ENCODE results near the gene ABL1.
"Not testable (repeated sequence)": the region's sequence is repeated elsewhere in the genome, so short reads cannot be mapped to it uniquely, and the experiment has no call there.

The ABL1 gene

GRCh38 chr9:130794923-130795495, 40.0 kb upstream of the ABL1 start:
- TF ChIP-seq CTCF (conservative IDR thresholded peaks at IDR 0.05; ENCODE audit: low read depth, low read length) = no peak
- DNase-seq (ENCODE audit: low read depth) = no peak

GRCh38 chr9:130803116-130803515, 31.9 kb upstream of the ABL1 start:
- not testable (repeated sequence) for H3K4me3 ChIP-seq (ENCODE audit: low read length)

More at GRCh38 chr9:130794923-130795495, 40.0 kb upstream of the ABL1 start:
- no peak overlapping the region for H3K4me3 ChIP-seq (ENCODE audit: low read length)

GRCh38 chr9:130805510-130806326, 29.3 kb upstream of the ABL1 start:
- no peak for DNase-seq (ENCODE audit: low read depth)
- no peak overlapping the region for H3K4me3 ChIP-seq (ENCODE audit: low read length)
- no peak for TF ChIP-seq CTCF (conservative IDR thresholded peaks at IDR 0.05; ENCODE audit: low read depth, low read length)

More at GRCh38 chr9:130803116-130803515, 31.9 kb upstream of the ABL1 start:
- not testable (repeated sequence) for DNase-seq (ENCODE audit: low read depth)

- no peak for TF ChIP-seq CTCF (conservative IDR thresholded peaks at IDR 0.05; ENCODE audit: low read depth, low read length)
- no peak overlapping the region for H3K4me3 ChIP-seq (ENCODE audit: low read length)
- no peak for DNase-seq (ENCODE audit: low read depth)
Measured at GRCh38 chr9:130806327-130806716, 28.7 kb upstream of the ABL1 start.

- DNase-seq (ENCODE audit: low read depth) = no peak
- no peak for TF ChIP-seq CTCF (conservative IDR thresholded peaks at IDR 0.05; ENCODE audit: low read depth, low read length)
Measured at GRCh38 chr9:130810609-130811136, 24.4 kb upstream of the ABL1 start.

GRCh38 chr9:130815242-130815808, 19.7 kb upstream of the ABL1 start:
- no peak overlapping the region for H3K4me3 ChIP-seq (ENCODE audit: low read length)
- no peak for TF ChIP-seq CTCF (conservative IDR thresholded peaks at IDR 0.05; ENCODE audit: low read depth, low read length)

More at GRCh38 chr9:130810609-130811136, 24.4 kb upstream of the ABL1 start:
- H3K4me3 ChIP-seq (ENCODE audit: low read length) = no peak overlapping the region

GRCh38 chr9:130817914-130818313, 17.1 kb upstream of the ABL1 start:
- no peak for TF ChIP-seq CTCF (conservative IDR thresholded peaks at IDR 0.05; ENCODE audit: low read depth, low read length)
- no peak overlapping the region for H3K4me3 ChIP-seq (ENCODE audit: low read length)
- DNase-seq (ENCODE audit: low read depth) = no peak

More at GRCh38 chr9:130815242-130815808, 19.7 kb upstream of the ABL1 start:
- DNase-seq (ENCODE audit: low read depth) = no peak
